Stimulated activated CD4-positive, alpha-beta T cell treated with anti-CD3 and anti-CD28 coated beads, Interleukin-1b, Interleukin-23, amount 100 ng/mL, for 1 hour (primary cell): ENCODE measurements around the gene HDX.
"Not testable (repeated sequence)": the region's sequence is repeated elsewhere in the genome, so short reads cannot be mapped to it uniquely, and the experiment has no call there.

Source experiments
- DNase-seq, 2 donors: peaks; one replicate each; pipeline ENCODE4 v3.0.0-alpha.2; 2020; ENCODE audit warnings: low read depth in 2 of 2

The HDX gene

DNA sequence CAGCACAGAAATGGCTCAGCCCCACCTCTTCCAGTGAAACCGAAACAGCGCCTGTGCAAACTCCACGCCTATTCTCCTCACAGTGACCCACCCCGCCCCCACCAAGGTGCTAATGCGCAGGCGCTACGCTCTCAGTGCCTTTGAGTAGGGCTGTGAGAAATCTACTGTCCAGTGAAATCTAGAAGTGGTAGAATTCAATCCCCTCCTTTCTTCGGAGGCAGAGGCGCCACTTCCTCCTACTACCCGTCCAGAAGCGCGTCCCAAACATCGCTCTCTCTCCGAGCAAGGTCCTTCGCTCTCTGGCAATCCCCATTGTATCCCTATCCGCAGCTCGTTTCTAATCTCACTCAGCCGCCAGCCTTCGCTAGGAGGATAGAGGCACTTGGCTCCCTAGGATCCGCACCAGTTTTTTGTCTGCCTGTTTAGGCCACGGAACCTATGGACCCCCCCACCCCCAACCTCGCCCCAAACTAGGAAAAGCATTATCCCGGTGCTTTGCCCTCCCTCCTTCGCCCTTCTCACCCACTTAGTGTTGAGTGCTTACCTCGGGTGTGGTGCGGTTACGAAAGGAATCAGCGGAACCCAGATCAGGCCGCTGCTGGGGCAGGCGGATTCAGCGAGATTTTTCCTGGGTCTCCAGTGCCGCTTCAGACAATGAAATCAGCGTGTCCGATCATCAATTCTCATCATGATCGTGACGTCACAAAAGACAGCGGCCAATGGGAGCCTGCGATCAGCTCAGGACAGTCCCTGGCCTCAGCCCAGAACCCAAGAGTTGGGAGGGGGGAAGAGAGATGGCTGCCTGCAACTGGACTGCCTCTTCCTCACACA, at the start of gene HDX:
Gene HDX (minus strand): TSS at position 656 of the 831 bp plus-strand sequence. CDS start 27,056 bp downstream, outside the sequence.
- DNase-seq = peak in 1 of 2 donors; percentile 11

GRCh38 chrX:84541315-84541714, 39.1 kb upstream of the HDX start:
- DNase-seq = not testable (repeated sequence)

DNA sequence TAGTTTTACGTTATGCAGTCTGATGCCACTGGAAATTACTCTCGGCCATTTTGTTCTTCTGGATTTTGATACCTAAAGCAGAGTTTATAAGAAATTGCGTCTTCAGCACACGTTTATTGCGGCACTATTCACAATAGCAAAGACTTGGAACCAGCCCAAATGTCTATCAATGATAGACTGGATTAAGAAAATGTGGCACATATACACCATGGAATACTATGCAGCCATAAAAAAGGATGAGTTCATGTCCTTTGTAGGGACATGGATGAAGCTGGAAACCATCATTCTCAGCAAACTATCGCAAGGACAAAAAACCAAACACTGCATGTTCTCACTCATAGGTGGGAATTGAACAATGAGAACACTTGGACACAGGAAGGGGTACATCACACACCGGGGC, 35.4 kb upstream of the HDX start:
- DNase-seq = not testable (repeated sequence)

GRCh38 chrX:84488426-84488825, 13.8 kb downstream of the HDX start:
- no peak for DNase-seq

- DNase-seq = no peak
Measured at GRCh38 chrX:84487365-84488353, 14.6 kb downstream of the HDX start.

DNA sequence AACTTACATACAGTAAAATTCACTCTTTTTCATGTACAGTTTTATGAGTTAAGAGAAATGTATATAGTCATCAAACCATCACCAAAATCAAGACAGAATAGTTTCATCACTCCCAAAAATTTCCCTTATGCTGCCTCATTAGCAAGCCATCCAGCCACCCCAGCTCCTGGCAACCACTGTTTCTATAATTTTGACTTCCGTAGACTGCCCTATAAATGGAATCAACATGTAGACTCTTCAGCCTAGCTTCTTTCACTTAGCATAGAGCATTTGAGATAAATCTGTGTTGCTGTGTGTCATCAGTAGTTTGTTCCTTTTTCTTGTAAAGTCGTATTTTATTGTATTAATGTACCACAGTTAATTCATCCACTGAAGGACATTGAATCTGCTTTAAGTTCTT, 23.2 kb downstream of the HDX start:
- no peak for DNase-seq

- no peak for DNase-seq
Measured at GRCh38 chrX:84477114-84477513, 25.1 kb downstream of the HDX start.

GRCh38 chrX:84475596-84475995, 26.7 kb downstream of the HDX start:
- no peak for DNase-seq

DNA sequence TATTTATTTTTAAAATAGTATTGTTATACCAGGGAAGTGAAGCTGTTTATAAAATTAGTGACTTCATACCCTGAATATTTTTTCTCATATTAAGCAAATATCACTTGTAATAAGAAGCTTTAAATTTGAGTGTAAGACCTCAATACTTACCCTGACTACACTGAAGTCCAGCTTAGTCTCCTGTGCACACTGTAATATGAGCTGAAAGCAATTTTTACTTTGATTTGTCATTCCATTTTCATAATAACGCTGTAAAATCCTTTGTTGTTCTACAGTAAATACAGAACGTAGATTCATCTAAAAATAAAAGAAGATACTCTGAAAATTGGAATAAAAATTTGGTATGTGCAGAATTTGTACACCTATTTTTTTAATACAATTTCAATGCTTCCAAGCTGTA, 27.2 kb downstream of the HDX start:
- no peak for DNase-seq

- DNase-seq = no peak
Measured at GRCh38 chrX:84469226-84469625, 33.0 kb downstream of the HDX start.

DNA sequence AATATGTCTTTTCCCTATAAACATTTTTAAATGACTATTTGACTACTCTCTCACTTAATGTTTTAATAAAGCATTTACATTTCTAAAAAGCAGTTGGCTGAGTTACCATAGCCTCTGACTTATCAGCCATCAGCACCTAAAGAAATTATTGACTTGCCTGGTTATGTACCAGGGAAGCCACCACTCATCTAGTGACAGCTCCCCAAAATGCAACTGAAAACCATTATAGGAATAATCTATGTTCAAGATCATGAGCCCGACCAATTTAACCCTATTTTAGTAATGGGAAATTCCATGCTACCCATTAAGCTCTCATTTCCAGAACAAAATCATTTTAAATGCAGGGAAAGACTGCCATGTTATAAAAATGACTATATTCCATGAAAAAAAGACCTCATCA, 34.4 kb downstream of the HDX start:
- no peak for DNase-seq

GRCh38 chrX:84453351-84454246, 48.7 kb downstream of the HDX start:
- DNase-seq = no peak

DNA sequence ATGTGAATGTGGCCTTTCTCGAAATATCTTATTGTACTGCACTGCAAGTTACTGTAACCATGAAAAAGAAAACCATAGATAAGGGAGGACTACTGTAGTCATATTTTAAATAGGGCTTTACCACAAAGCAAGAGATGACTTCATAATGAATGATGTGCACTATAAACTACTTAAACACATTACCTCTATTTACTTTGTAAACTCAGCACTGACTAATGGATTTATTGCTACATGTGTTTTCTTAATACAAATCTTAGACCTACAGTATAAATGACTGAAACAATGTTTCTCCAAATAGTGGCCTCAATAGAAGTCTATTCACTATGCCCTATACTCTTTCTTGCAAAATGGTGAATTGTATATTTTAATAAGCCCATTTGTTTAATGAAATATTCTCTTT, 61.1 kb downstream of the HDX start:
- DNase-seq = no peak

GRCh38 chrX:84415140-84415539, 87.1 kb downstream of the HDX start:
- no peak for DNase-seq

DNA sequence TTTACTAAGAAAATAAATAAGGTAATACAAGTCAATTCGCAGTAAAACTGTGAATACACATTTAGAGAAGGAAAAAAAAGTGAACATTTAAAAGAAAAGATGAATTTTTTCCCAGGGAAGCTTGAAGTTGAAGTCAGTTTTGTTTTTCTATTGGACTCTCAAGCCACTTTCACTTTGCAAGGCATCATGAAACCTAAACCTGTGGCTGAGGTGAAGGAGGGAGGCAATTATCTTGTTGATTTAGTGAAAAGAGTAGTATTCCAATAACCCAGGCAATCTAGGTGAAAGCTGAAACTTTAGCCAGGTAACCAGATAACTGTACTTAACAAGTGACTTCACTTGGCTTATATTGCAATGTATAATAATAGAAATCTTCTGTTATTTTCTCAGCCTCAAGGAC, 138.6 kb downstream of the HDX start:
- no peak for DNase-seq

- no peak for DNase-seq
Measured at GRCh38 chrX:84363051-84363450, 139.2 kb downstream of the HDX start.

- DNase-seq = no peak
Measured at GRCh38 chrX:84362184-84362838, 139.9 kb downstream of the HDX start.

GRCh38 chrX:84358271-84358670, 144.0 kb downstream of the HDX start:
- DNase-seq = no peak

DNA sequence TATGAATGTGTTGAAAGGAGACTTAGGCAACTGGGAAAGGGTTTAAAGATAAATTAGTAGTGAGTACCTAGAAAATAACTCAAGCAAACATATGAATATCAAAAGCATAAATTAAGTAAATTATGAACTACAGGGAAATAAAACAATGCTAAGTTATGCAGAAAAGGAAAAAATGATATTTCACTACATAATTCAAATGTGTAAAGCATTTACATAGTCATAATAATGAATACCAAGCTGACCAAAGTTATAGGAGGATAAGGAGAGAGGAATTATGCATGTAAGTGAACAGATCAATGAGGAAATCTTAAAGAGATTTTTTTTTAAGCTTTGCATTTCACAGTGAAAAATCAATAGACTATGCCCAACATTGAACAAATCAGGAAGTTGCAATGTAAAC, 145.0 kb downstream of the HDX start:
- no peak for DNase-seq

GRCh38 chrX:84340968-84341367, 161.3 kb downstream of the HDX start:
- DNase-seq = no peak
